IMR-90 (cell line): ENCODE data around the gene RLN2. TPM values are rescaled to one million over a fixed set of nuclear protein-coding genes. Genes with fewer than 3 reads are reported as not detected.

Experiments used
- ATAC-seq: fragments of 200-7000 bp; cut with Tn5 transposase; 2 replicates; pipeline ENCODE4 v1.9.1; 2020; ENCODE audit warnings: low read depth, mild to moderate bottlenecking, moderate library complexity
- BruUV-seq: library from RNA; stranded (reverse); fragments of 400-500 nt; replicated peaks from 2 replicates; lab custom pipeline; 2021; lab: Mats Ljungman, UMichigan
- CTCF ChIA-PET: fragments of 300-600 bp; formaldehyde crosslinking; extraction: SDS; loops from one replicate; lab custom pipeline; 2021; ENCODE audit warnings: antibody characterized with exemption; lab: Yijun Ruan, JAX
- POLR2A ChIA-PET: fragments of 300-600 bp; sonication (Branson Sonifier 250); formaldehyde crosslinking; loops from one replicate; lab custom pipeline; 2022; ENCODE audit warnings: antibody characterized with exemption; ENCODE audit not compliant: unreplicated experiment; lab: Charles Lee
- DNase-seq: peaks from one replicate; pipeline ENCODE4 v3.0.0; 2013
- H2AFZ ChIP-seq: replicated peaks from 2 replicates; pipeline ENCODE3; 2013; ENCODE audit warnings: low read length, mild to moderate bottlenecking; ENCODE audit not compliant: poor library complexity
- H2AK5ac ChIP-seq: 2 replicates; pipeline ENCODE4 v1.6.1; 2013; ENCODE audit warnings: low read depth, low read length, inconsistent platforms
- H2AK9ac ChIP-seq: replicated peaks from 2 replicates; pipeline ENCODE3; 2013; ENCODE audit warnings: mild to moderate bottlenecking, low read depth, low read length, moderate library complexity; ENCODE audit not compliant: poor library complexity
- H2BK120ac ChIP-seq: 2 replicates; pipeline ENCODE4 v1.6.1; 2013; ENCODE audit warnings: low read depth, low read length, inconsistent platforms
- H2BK15ac ChIP-seq: 3 replicates; pipeline ENCODE4 v1.6.1; 2013; ENCODE audit warnings: low read depth, low read length, inconsistent platforms
- H2BK20ac ChIP-seq: 2 replicates; pipeline ENCODE4 v1.6.1; 2013; ENCODE audit warnings: low read depth, mild to moderate bottlenecking, inconsistent platforms, low read length, moderate library complexity
- H2BK5ac ChIP-seq: 2 replicates; pipeline ENCODE4 v1.6.1; 2013; ENCODE audit warnings: mild to moderate bottlenecking, low read depth, low read length, inconsistent platforms; ENCODE audit not compliant: poor library complexity, severe bottlenecking
- H3K14ac ChIP-seq: replicated peaks from 2 replicates; pipeline ENCODE4 v1.6.1; 2013; ENCODE audit warnings: low read depth, low read length, inconsistent platforms
- H3K18ac ChIP-seq: 2 replicates; pipeline ENCODE4 v1.6.1; 2013; ENCODE audit warnings: low read depth, low read length, control low read depth
- H3K23ac ChIP-seq: 2 replicates; pipeline ENCODE4 v1.6.1; 2013; ENCODE audit warnings: low read depth, low read length, inconsistent platforms
- H3K27ac ChIP-seq: 2 replicates; pipeline ENCODE4 v1.5.1; 2013; ENCODE audit warnings: mild to moderate bottlenecking, control low read depth, low read length; ENCODE audit not compliant: insufficient read depth
- H3K27me3 ChIP-seq: 2 replicates; pipeline ENCODE4 v1.6.1; 2013; ENCODE audit warnings: low read length; ENCODE audit not compliant: control insufficient read depth, insufficient read depth
- H3K36me3 ChIP-seq: 2 replicates; pipeline ENCODE4 v1.6.1; 2013; ENCODE audit warnings: low read length, mixed read lengths; ENCODE audit not compliant: control insufficient read depth, insufficient read depth
- H3K4ac ChIP-seq: 2 replicates; pipeline ENCODE4 v1.6.1; 2013; ENCODE audit warnings: low read depth, low read length, inconsistent platforms
- H3K4me1 ChIP-seq: 2 replicates; pipeline ENCODE4 v1.6.1; 2013; ENCODE audit warnings: low read length, mixed read lengths; ENCODE audit not compliant: control insufficient read depth, insufficient read depth
- H3K4me2 ChIP-seq: 2 replicates; pipeline ENCODE4 v1.6.1; 2013; ENCODE audit warnings: low read depth, mild to moderate bottlenecking, control low read depth, low read length, moderate library complexity
- H3K4me3 ChIP-seq: 2 replicates; pipeline ENCODE4 v1.5.1; 2013; ENCODE audit warnings: low read depth, mild to moderate bottlenecking, control low read depth, low read length, moderate library complexity; ENCODE audit not compliant: insufficient read depth
- H3K56ac ChIP-seq: 2 replicates; pipeline ENCODE4 v1.6.1; 2013; ENCODE audit warnings: low read length, inconsistent platforms; ENCODE audit not compliant: insufficient read depth; ENCODE audit errors: extremely low read depth
- H3K79me1 ChIP-seq, 2 experiments: 2 replicates each; pipeline ENCODE4 v1.6.1; 2013; ENCODE audit warnings: low read length in 2 of 2, inconsistent platforms in 1 of 2, low read depth in 1 of 2
- H3K9ac ChIP-seq: 2 replicates; pipeline ENCODE4 v1.6.1; 2013; ENCODE audit warnings: low read depth, low read length, control low read depth
- H3K9me1 ChIP-seq: 2 replicates; pipeline ENCODE4 v1.6.1; 2013; ENCODE audit warnings: low read length, inconsistent platforms; ENCODE audit not compliant: insufficient read depth
- H3K9me3 ChIP-seq: 2 replicates; pipeline ENCODE4 v1.6.1; 2013; ENCODE audit warnings: low read length; ENCODE audit not compliant: control insufficient read depth, insufficient read depth
- H4K20me1 ChIP-seq: 2 replicates; pipeline ENCODE4 v1.6.1; 2013; ENCODE audit warnings: low read length, inconsistent platforms; ENCODE audit not compliant: insufficient read depth
- H4K5ac ChIP-seq: 2 replicates; pipeline ENCODE4 v1.6.1; 2013; ENCODE audit warnings: mild to moderate bottlenecking, low read depth, low read length, control low read depth
- H4K8ac ChIP-seq, 2 experiments: 2 replicates each; pipeline ENCODE4 v1.6.1; 2013; ENCODE audit warnings: low read depth in 2 of 2, low read length in 2 of 2, control low read depth in 1 of 2, inconsistent platforms in 1 of 2
- H4K91ac ChIP-seq: 2 replicates; pipeline ENCODE4 v1.6.1; 2013; ENCODE audit warnings: low read depth, low read length, inconsistent platforms; ENCODE audit not compliant: insufficient read depth
- CEBPB ChIP-seq: IDR thresholded peaks from 2 replicates; pipeline ENCODE4 v1.6.1; 2012; ENCODE audit warnings: low read depth, low read length, improper control_type of control experiment
- CHD1 ChIP-seq: IDR thresholded peaks from 2 replicates; pipeline ENCODE4 v1.6.1; 2012; ENCODE audit warnings: low read depth, low read length, improper control_type of control experiment
- MAFK ChIP-seq: IDR thresholded peaks from 2 replicates; pipeline ENCODE4 v1.6.1; 2012; ENCODE audit warnings: low read depth, low read length, improper control_type of control experiment
- RAD21 ChIP-seq: IDR thresholded peaks from 2 replicates; pipeline ENCODE4 v1.6.1; 2012; ENCODE audit warnings: low read length, improper control_type of control experiment
- RCOR1 ChIP-seq: IDR thresholded peaks from 2 replicates; pipeline ENCODE4 v1.6.1; 2012; ENCODE audit warnings: mild to moderate bottlenecking, low read length, improper control_type of control experiment; ENCODE audit not compliant: insufficient replicate concordance
- SMC3 ChIP-seq: fragments of 150-350 bp; IDR thresholded peaks from 2 replicates; pipeline ENCODE4 v1.6.1; 2016; ENCODE audit warnings: low read depth, mild to moderate bottlenecking, antibody characterized with exemption, low read length, moderate library complexity
- WGBS, 2 experiments: methylation state at CpG; one replicate each; pipeline versions ENCODE4 v1.1.5 to v1.1.7; 2013; ENCODE audit warnings: missing lambda C conversion rate in 2 of 2; ENCODE audit not compliant: insufficient read length in 1 of 2; ENCODE audit errors: extremely low coverage in 2 of 2; 5-methylcytosine and 5-hydroxymethylcytosine counted together
- dilution Hi-C: fragments of 300-500 bp; cut with HindIII; formaldehyde crosslinking; loops from one replicate; pipeline ENCODE4 v1.14.3; 2018; ENCODE audit warnings: low sequenced_read_pairs; ENCODE audit not compliant: unreplicated experiment
- in situ Hi-C: fragments of 300-500 bp; cut with MboI; formaldehyde crosslinking; loops from 3 replicates; pipeline ENCODE4 v1.14.3; 2019; ENCODE audit warnings: low sequenced_read_pairs, inconsistent platforms, mixed read lengths
- intact Hi-C: fragments of 100-400 bp; cut with micrococcal nuclease; formaldehyde crosslinking; loops from 2 replicates; pipeline ENCODE4 v1.10.0; 2022
- polyA plus RNA-seq, 3 experiments: library from polyadenylated mRNA; depleted of rRNA; stranded (reverse); fragments of >200 nt; gene quantifications; 2 replicates each; pipeline ENCODE4 v1.2.3, GENCODE V29; 2012; ENCODE audit warnings: low replicate concordance in 1 of 3
- total RNA-seq: library from RNA; depleted of rRNA; stranded (reverse); fragments of >200 nt; gene quantifications from 2 replicates; pipeline ENCODE4 v1.2.3, GENCODE V29; 2012

RLN2 gene
- total and polyA plus RNA-seq, 2 of the 4 experiments (the other 2 are of a cell fraction) = not detected

- Histone ChIP-seq H3K18ac (no peak overlapping the region), H2BK5ac (no peak overlapping the region), H2AK5ac (no peak overlapping the region), H3K9me1 (no peaks in the 10 kb centered on the region; the same call in 1 of the 2 replicates), H3K9ac (no peak overlapping the region), H3K27me3 (no peaks in the 10 kb centered on the region), H4K91ac (no peak overlapping the region), H2BK15ac (no peak overlapping the region), H4K5ac (no peak overlapping the region), H3K4me1 (no peaks in the 10 kb centered on the region), H2AFZ (no peak overlapping the region), H2BK20ac (no peak overlapping the region), H3K4me2 (no peak overlapping the region), H3K23ac (no peak overlapping the region), H2AK9ac (no peak overlapping the region), H4K8ac (no peak overlapping the region), H3K14ac (no peak overlapping the region), H2BK120ac (no peak overlapping the region), H3K4ac (no peak overlapping the region), H3K4me3 (no peak overlapping the region), H4K20me1 (no peaks in the 10 kb centered on the region), H3K79me1 (no peaks in the 10 kb centered on the region), H3K9me3 (no peaks in the 10 kb centered on the region), H3K36me3 (no peaks in the 10 kb centered on the region), H3K27ac (no peak overlapping the region), H3K56ac (no peak overlapping the region)
- peak; percentile 12 for DNase-seq
- in situ Hi-C loops = no loop called here
- dilution Hi-C loops = no loop called here
- WGBS, 2 experiments = no CpG with 5 or more reads among the region's 1 CpG
- CTCF ChIA-PET = no interaction called here
- no peak for ATAC-seq
- no TSS peak for BruUV-seq
- no peak for TF ChIP-seq CHD1
- no peak for TF ChIP-seq RCOR1
- no peak for TF ChIP-seq SMC3
- no peak for TF ChIP-seq RAD21
- no peak for TF ChIP-seq CEBPB
- TF ChIP-seq MAFK = no peak
- POLR2A ChIA-PET = no interaction called here
- intact Hi-C loops = no loop called here
These were observed 15.9 kb downstream of the RLN2 start for GRCh38 chr9:5288591-5288990.
